HepG2 (cell line): ENCODE measurements around the gene PRKCG. TPM values are rescaled to one million over a fixed set of nuclear protein-coding genes. Genes with fewer than 3 reads are reported as not detected.

Experiments
- DR1 ChIP-seq: sonication (generic); formaldehyde crosslinking; IDR thresholded peaks from 2 replicates; pipeline ENCODE4 v1.8.0; 2021; ENCODE audit warnings: mild to moderate bottlenecking, missing genetic modification reagents, inconsistent platforms
- ELF4 ChIP-seq: sonication (generic); formaldehyde crosslinking; IDR thresholded peaks from 2 replicates; pipeline ENCODE4 v1.5.0; 2020; ENCODE audit warnings: missing genetic modification reagents, mild to moderate bottlenecking, moderate library complexity, borderline replicate concordance
- FOXC1 ChIP-seq: sonication (generic); formaldehyde crosslinking; IDR thresholded peaks from 2 replicates; pipeline ENCODE4 v1.8.0; 2022; ENCODE audit warnings: mild to moderate bottlenecking, missing genetic modification reagents, borderline replicate concordance
- KLF13 ChIP-seq: sonication (generic); formaldehyde crosslinking; IDR thresholded peaks from 2 replicates; pipeline ENCODE4 v1.4.0; 2020; ENCODE audit warnings: mild to moderate bottlenecking, missing genetic modification reagents
- MEIS1 ChIP-seq: sonication (generic); formaldehyde crosslinking; IDR thresholded peaks from 2 replicates; pipeline ENCODE4 v1.9.0; 2021; ENCODE audit warnings: mild to moderate bottlenecking, missing genetic modification reagents, moderate library complexity, borderline replicate concordance
- PHF21A ChIP-seq: sonication (generic); formaldehyde crosslinking; IDR thresholded peaks from 2 replicates; pipeline ENCODE4 v1.5.0; 2020; ENCODE audit warnings: mild to moderate bottlenecking, missing genetic modification reagents
- POLR2A ChIP-seq, 2 experiments: IDR thresholded peaks; 2 replicates each; pipeline ENCODE4 v1.6.1; 2011; ENCODE audit warnings: low read depth in 2 of 2, low read length in 2 of 2, mild to moderate bottlenecking in 1 of 2, moderate library complexity in 1 of 2; ENCODE audit not compliant: insufficient read depth in 1 of 2
- POLR2AphosphoS5 ChIP-seq: IDR thresholded peaks from 2 replicates; pipeline ENCODE4 v1.6.1; 2012; ENCODE audit warnings: low read depth, low read length
- POLR2G ChIP-seq: fragments of 200-400 bp; formaldehyde crosslinking; IDR thresholded peaks from 2 replicates; pipeline ENCODE4 v1.6.1; 2018; ENCODE audit warnings: mild to moderate bottlenecking, low read depth, low read length, moderate library complexity
- RFX3 ChIP-seq: IDR thresholded peaks from 2 replicates; pipeline ENCODE4 v1.6.1; 2016; ENCODE audit warnings: missing biosample characterization, missing genetic modification reagents
- RNF2 ChIP-seq: fragments of 450-650 bp; conservative IDR thresholded peaks from 2 replicates; pipeline ENCODE4 v1.6.1; 2016; ENCODE audit warnings: low read depth
- SMC3 ChIP-seq: IDR thresholded peaks from 2 replicates; pipeline ENCODE4 v1.6.1; 2011; ENCODE audit warnings: low read length, improper control_type of control experiment
- ZBTB3 ChIP-seq: sonication (generic); formaldehyde crosslinking; IDR thresholded peaks from 2 replicates; pipeline ENCODE4 v1.4.0; 2020; ENCODE audit warnings: low read depth, mild to moderate bottlenecking, moderate library complexity, missing genetic modification reagents, borderline replicate concordance
- ZKSCAN5 ChIP-seq: sonication (generic); formaldehyde crosslinking; IDR thresholded peaks from 2 replicates; pipeline ENCODE4 v1.5.1; 2020; ENCODE audit warnings: mild to moderate bottlenecking, missing genetic modification reagents
- ZMYM2 ChIP-seq: sonication (generic); formaldehyde crosslinking; IDR thresholded peaks from 2 replicates; pipeline ENCODE4 v1.8.0; 2022; ENCODE audit warnings: mild to moderate bottlenecking, missing genetic modification reagents
- ZNF124 ChIP-seq: sonication (generic); formaldehyde crosslinking; IDR thresholded peaks from 2 replicates; pipeline ENCODE4 v1.4.0; 2020; ENCODE audit warnings: missing genetic modification reagents
- ZNF207 ChIP-seq: fragments of 450-650 bp; IDR thresholded peaks from 2 replicates; pipeline ENCODE4 v1.6.1; 2016; ENCODE audit warnings: antibody characterized with exemption, borderline replicate concordance
- ZNF414 ChIP-seq: sonication (generic); formaldehyde crosslinking; IDR thresholded peaks from 2 replicates; pipeline ENCODE4 v1.5.0; 2020; ENCODE audit warnings: missing genetic modification reagents
- ZNF777 ChIP-seq: sonication (generic); formaldehyde crosslinking; IDR thresholded peaks from 2 replicates; pipeline ENCODE4 v1.4.0; 2020; ENCODE audit warnings: missing genetic modification reagents
- ZNF782 ChIP-seq: sonication (generic); formaldehyde crosslinking; IDR thresholded peaks from 2 replicates; pipeline ENCODE4 v1.4.0; 2020; ENCODE audit warnings: missing genetic modification reagents, mild to moderate bottlenecking, borderline replicate concordance
- ZNF878 ChIP-seq: sonication (generic); formaldehyde crosslinking; IDR thresholded peaks from 2 replicates; pipeline ENCODE4 v1.8.1; 2023; ENCODE audit warnings: mild to moderate bottlenecking, missing genetic modification reagents, moderate library complexity
- polyA plus RNA-seq, 8 experiments: library from polyadenylated mRNA; depleted of rRNA in 3 of 8; stranded (reverse) in 7 of 8; unstranded in 1 of 8; fragments of >200 nt; fragmentation: Illumina TruSeq in 4 of 8; extraction: Trizol in 4 of 8; gene quantifications; 2 replicates each; pipeline versions ENCODE4 v1.2.1 to v1.2.3, GENCODE V29; 2011 to 2016; ENCODE audit warnings: low read depth in 4 of 8, missing spikeins in 1 of 8, mixed read lengths in 1 of 8; ENCODE audit not compliant: insufficient read depth in 1 of 8
- total RNA-seq, 5 experiments: library from RNA; depleted of rRNA; stranded (reverse); fragments of >200 nt; fragmentation: Illumina TruSeq; extraction: Trizol; gene quantifications; 2 replicates each; pipeline ENCODE4 v1.2.3, GENCODE V29; 2016; ENCODE audit warnings: low read depth in 1 of 5
- TF ChIP-seq, protein P1 (sequence below): sonication (generic); formaldehyde crosslinking; IDR thresholded peaks from one replicate; pipeline ENCODE4 v1.5.1; 2020; ENCODE audit warnings: mild to moderate bottlenecking, missing genetic modification reagents; ENCODE audit errors: not compliant biosample characterization
- TF ChIP-seq, protein P2 (sequence below): sonication (generic); formaldehyde crosslinking; IDR thresholded peaks from 2 replicates; pipeline ENCODE4 v1.4.0; 2020; ENCODE audit warnings: mild to moderate bottlenecking, missing genetic modification reagents

The PRKCG gene
- total and polyA plus RNA-seq, 2 of the 13 experiments (the other 11 are each of a cell fraction or from before 2014, with no cell fraction given), result 0.02 to 0.03 TPM

GRCh38 chr19:53864308-53864836, 17.6 kb upstream of the PRKCG start (continued):
- TF ChIP-seq, protein P1, sequence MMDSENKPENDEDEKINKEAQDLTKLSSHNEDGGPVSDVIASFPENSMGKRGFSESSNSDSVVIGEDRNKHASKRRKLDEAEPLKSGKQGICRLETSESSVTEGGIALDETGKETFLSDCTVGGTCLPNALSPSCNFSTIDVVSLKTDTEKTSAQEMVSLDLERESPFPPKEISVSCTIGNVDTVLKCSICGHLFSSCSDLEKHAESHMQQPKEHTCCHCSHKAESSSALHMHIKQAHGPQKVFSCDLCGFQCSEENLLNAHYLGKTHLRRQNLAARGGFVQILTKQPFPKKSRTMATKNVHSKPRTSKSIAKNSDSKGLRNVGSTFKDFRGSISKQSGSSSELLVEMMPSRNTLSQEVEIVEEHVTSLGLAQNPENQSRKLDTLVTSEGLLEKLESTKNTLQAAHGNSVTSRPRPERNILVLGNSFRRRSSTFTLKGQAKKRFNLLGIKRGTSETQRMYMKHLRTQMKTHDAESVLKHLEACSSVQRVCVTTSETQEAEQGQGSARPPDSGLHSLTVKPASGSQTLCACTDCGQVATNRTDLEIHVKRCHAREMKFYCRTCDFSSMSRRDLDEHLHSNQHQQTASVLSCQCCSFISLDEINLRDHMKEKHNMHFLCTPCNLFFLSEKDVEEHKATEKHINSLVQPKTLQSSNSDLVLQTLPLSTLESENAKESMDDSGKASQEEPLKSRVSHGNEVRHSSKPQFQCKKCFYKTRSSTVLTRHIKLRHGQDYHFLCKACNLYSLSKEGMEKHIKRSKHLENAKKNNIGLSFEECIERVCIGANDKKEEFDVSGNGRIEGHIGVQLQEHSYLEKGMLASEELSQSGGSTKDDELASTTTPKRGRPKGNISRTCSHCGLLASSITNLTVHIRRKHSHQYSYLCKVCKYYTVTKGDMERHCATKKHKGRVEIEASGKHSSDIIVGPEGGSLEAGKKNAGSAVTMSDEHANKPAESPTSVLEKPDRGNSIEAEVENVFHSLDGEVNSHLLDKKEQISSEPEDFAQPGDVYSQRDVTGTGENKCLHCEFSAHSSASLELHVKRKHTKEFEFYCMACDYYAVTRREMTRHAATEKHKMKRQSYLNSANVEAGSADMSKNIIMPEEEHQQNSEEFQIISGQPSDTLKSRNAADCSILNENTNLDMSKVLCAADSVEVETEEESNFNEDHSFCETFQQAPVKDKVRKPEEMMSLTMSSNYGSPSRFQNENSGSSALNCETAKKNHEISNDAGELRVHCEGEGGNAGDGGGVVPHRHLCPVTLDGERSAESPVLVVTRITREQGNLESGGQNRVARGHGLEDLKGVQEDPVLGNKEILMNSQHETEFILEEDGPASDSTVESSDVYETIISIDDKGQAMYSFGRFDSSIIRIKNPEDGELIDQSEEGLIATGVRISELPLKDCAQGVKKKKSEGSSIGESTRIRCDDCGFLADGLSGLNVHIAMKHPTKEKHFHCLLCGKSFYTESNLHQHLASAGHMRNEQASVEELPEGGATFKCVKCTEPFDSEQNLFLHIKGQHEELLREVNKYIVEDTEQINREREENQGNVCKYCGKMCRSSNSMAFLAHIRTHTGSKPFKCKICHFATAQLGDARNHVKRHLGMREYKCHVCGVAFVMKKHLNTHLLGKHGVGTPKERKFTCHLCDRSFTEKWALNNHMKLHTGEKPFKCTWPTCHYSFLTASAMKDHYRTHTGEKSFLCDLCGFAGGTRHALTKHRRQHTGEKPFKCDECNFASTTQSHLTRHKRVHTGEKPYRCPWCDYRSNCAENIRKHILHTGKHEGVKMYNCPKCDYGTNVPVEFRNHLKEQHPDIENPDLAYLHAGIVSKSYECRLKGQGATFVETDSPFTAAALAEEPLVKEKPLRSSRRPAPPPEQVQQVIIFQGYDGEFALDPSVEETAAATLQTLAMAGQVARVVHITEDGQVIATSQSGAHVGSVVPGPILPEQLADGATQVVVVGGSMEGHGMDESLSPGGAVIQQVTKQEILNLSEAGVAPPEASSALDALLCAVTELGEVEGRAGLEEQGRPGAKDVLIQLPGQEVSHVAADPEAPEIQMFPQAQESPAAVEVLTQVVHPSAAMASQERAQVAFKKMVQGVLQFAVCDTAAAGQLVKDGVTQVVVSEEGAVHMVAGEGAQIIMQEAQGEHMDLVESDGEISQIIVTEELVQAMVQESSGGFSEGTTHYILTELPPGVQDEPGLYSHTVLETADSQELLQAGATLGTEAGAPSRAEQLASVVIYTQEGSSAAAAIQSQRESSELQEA (CRISPR knock-in tag), result no peak
- TF ChIP-seq FOXC1 (peak; percentile 79; the same call in 1 of the 2 replicates), POLR2A (IDR thresholded peaks at IDR 0.05; ENCODE audit: insufficient read depth in 1 of 2, low read depth in 2 of 2, low read length in 2 of 2) (peak in 1 of 2 experiments; percentile 78; a peak in 2 of 4 replicates), ZBTB3 (no peak), MEIS1 (CRISPR knock-in tag) (peak; percentile 54; the same call in 1 of the 2 replicates), KLF13 (CRISPR knock-in tag) (no peak), RNF2 (no peak), DR1 (CRISPR knock-in tag) (no peak), ZNF207 (no peak), ZNF124 (CRISPR knock-in tag) (peak; percentile 93), ZMYM2 (CRISPR knock-in tag) (no peak), ZNF777 (no peak), PHF21A (peak; percentile 95), SMC3 (no peak; the same call in 1 of the 2 replicates), ELF4 (CRISPR knock-in tag) (no peak), POLR2AphosphoS5 (peak; percentile 61), ZKSCAN5 (no peak), ZNF878 (CRISPR knock-in tag) (peak; percentile 71; the same call in 1 of the 2 replicates), ZNF414 (CRISPR knock-in tag) (peak; percentile 64; the same call in 1 of the 2 replicates), RFX3 (CRISPR knock-in tag) (peak; percentile 55; the same call in 1 of the 2 replicates), ZNF782 (CRISPR knock-in tag) (no peak; the same call in 1 of the 2 replicates), POLR2G (peak; percentile 80)
- TF ChIP-seq, protein P2, sequence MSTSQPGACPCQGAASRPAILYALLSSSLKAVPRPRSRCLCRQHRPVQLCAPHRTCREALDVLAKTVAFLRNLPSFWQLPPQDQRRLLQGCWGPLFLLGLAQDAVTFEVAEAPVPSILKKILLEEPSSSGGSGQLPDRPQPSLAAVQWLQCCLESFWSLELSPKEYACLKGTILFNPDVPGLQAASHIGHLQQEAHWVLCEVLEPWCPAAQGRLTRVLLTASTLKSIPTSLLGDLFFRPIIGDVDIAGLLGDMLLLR (CRISPR knock-in tag), result no peak
